SH-SY5Y (cell line): ENCODE data around the gene IL1RAPL2.

Experiments used
- GATA2 ChIP-seq: IDR thresholded peaks from 2 replicates; pipeline ENCODE4 v1.6.1; 2011; ENCODE audit warnings: mild to moderate bottlenecking, low read depth, low read length
- GATA3 ChIP-seq: IDR thresholded peaks from 2 replicates; pipeline ENCODE4 v1.6.1; 2011; ENCODE audit warnings: low read depth, mild to moderate bottlenecking, low read length, moderate library complexity

- TF ChIP-seq GATA3, result no peak
- no peak for TF ChIP-seq GATA2
Measured at GRCh38 chrX:104854188-104854587, 288.2 kb downstream of the IL1RAPL2 start.
